ENCODE data around the gene LIMS1.

DNA sequence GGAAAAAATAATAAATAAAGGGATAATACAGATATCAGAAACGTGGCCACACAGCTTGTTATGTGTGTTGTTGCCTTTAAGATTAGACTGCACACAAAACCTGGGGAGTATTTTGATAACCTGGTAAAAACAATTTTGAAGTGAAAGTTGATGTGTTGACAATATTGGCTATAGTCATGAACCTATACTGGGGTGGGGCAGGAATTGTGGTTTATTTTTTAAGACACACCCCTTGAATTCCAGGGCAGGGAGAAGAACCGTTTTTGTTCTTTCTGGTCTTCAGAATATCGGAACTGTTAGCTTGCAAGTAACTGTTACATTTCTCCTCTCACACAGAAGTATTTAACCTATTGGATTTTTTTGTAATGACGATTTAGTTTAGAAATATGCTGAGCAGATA is 80.4 kb downstream of the LIMS1 start:
- TF ChIP-seq, protein P1, sequence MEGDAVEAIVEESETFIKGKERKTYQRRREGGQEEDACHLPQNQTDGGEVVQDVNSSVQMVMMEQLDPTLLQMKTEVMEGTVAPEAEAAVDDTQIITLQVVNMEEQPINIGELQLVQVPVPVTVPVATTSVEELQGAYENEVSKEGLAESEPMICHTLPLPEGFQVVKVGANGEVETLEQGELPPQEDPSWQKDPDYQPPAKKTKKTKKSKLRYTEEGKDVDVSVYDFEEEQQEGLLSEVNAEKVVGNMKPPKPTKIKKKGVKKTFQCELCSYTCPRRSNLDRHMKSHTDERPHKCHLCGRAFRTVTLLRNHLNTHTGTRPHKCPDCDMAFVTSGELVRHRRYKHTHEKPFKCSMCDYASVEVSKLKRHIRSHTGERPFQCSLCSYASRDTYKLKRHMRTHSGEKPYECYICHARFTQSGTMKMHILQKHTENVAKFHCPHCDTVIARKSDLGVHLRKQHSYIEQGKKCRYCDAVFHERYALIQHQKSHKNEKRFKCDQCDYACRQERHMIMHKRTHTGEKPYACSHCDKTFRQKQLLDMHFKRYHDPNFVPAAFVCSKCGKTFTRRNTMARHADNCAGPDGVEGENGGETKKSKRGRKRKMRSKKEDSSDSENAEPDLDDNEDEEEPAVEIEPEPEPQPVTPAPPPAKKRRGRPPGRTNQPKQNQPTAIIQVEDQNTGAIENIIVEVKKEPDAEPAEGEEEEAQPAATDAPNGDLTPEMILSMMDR (IDR thresholded peaks at IDR 0.05), result no peak
- TF ChIP-seq POLR2A (IDR thresholded peaks at IDR 0.05), result no peak
